GM19467 (cell line): ENCODE data around the gene IFT57.
A peak's percentile ranks its signal among the peaks of the same experiment; 100 is the strongest.

Experiments used
- ATAC-seq: cut with Tn5 transposase; IDR thresholded peaks from one replicate; pipeline ENCODE4 v1.9.1; 2021; ENCODE audit warnings: mild to moderate bottlenecking, moderate library complexity; ENCODE audit not compliant: unreplicated experiment

Gene IFT57

DNA sequence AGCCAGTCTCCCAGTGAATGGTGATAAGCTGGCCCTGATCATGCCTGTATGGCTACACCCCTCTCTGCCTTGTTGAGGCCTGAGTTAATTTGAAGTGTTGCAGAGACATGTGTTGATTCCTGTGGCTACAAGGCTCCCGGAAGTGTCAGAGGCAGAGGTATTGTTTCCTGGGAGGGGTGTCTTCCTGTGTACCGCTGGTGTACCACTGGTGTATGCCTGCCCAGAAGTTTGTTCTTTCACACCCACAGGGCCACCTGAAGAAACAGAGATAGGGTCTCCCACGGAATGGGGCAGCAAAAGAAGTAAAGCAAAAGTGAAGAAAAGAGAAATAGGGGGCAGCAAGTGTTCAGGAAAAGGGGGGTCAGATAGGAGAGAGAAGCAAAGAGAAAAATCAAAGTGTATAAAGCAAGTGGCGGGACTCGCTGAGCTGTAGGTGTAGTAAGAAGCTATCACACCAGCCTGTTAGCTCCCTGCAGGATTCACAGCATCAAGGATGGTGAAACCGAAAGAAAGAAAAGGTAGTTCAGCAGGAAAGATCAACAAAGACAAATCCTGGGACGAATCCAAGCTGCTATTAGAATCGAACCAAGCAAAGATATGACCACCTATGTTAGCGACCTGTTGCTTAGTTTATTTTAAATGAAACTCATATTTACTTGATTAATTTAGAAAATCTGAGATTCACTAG lies 94.8 kb downstream of the IFT57 start:
- no peak for ATAC-seq

DNA sequence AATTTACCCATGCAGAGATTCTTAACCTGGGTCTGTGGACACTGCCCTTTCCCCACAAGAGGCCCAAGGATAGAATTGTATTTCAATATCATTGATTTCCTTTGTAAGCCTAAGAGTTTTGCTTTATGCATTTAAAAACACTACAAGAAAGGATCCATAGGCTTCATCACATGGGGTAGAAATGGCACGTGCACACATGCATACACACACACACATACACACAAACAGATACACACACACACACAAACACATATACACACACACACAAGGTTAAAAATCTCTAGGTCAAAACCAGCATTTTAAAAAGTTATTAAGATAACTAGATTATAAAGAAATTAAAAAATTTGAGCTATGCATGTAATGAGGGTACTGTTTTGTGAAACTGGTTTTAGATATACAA lies 95.9 kb downstream of the IFT57 start:
- ATAC-seq = no peak

DNA sequence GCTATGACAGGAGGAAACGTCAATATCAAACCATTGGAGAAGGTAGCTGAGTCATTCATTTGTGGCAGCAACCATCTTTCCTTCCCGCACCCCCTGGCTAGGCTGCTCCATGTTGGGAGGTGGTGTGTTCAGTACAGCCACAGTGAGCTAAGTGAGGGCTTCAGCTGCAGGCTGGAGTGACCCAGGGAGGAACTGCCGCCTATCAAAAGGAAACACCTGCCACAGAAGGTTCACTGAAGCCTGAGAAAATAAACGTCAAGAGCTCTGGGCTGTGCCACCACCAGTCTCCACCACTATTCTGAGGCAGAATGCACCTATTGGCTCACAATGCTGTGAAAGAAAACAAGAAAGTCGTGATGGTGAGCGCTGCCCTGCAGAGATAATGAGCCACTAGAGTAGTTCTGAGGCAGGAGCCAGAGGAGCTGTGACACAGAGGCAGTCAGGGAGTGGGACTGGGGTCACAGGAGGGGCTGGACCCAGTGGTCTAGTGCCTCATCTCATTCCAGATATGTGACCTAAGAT lies 96.6 kb downstream of the IFT57 start:
- peak; percentile 56 for ATAC-seq

DNA sequence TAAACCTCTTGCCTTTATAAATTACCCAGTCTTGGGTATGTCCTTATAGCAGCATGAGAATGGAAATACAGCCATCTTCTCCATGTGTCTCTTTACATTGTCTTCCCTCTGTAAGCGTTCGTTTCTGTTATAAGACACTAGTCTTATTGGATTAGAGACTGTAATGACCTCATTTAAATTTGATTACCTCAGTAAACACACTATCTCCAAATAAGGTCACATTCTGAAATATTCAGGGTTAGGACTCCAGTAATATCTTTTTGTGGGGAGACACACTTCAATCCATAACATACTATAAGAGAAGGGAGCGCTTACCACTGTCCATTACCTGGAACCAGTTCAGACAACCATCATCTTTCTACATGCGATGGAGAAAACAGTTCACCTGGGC lies 97.1 kb downstream of the IFT57 start:
- no peak for ATAC-seq

DNA sequence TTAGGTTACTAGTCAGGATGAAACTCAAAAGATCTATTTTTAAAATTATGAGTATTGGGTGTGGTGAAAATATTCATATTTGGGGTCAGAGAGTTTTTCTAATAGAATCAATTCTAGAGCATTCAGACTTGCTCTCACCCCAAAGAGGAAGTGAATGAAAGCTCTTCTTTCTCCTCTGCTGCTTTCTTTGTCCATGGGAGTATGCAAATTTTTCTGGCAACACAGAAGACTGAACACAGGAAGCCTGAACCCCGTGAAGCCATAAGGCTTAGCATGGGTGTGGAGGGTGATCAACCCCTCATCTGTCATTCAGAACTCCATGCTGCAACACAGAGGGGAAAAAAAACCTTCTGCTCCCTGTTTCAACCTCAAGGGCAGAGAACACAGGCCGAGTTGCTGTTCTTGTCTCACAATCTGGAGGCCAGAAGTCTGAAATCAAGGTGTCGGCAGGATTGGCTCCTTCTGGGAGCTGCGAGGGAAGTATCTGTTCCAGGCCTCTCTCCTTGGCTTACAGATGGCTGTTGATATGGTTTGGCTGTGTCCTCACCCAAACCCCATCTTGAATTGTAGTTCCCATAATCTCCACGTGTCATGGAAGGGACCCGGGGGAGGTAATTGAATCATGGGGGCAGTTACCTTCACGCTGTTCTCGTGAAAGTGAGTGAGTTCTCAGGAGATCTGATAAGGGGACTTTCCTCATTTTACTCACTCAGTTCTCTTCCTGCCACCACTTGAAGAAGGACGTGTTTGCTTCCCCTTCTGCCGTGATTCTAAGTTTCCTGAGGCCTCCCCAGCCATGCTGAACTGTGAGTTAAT lies 97.7 kb downstream of the IFT57 start:
- ATAC-seq = peak; percentile 82

DNA sequence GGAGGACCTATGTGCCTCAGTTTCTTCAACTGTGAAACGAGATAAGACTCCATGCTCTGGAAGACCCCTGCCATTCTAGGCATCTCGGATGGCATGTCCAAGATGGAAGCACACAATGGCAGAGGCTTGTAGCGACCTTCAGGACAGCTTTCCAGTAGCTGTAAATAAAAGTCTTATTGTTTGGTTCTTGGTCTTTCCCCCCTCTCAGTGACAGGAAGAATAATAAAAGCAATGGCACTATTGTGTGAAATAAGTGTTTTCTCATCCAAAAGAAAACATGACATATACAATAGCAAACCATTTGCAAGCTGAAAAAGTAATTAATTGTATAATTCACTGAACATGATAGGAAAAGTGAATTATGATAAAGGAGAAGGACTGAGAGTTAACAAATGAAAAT lies 98.9 kb downstream of the IFT57 start:
- ATAC-seq = no peak

DNA sequence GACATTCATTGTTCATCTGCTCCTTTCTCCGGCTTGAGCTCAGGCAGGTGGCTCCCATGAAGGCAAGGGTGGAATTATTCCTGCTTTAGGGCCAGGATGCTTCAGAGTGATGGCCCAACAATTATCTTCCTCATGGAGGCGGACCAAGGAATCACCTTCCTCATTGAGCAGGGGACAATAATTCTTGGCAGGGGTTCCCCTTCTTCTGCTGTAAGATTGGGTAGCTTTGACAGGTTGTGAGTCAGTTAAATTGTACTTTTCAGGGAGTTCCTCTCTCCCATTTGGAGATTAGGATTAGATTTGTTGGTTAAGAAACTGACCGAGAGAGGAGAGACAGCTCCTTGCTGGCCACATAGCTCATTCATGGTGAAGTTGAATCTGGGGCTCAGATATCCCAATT lies 99.9 kb downstream of the IFT57 start:
- ATAC-seq = no peak

DNA sequence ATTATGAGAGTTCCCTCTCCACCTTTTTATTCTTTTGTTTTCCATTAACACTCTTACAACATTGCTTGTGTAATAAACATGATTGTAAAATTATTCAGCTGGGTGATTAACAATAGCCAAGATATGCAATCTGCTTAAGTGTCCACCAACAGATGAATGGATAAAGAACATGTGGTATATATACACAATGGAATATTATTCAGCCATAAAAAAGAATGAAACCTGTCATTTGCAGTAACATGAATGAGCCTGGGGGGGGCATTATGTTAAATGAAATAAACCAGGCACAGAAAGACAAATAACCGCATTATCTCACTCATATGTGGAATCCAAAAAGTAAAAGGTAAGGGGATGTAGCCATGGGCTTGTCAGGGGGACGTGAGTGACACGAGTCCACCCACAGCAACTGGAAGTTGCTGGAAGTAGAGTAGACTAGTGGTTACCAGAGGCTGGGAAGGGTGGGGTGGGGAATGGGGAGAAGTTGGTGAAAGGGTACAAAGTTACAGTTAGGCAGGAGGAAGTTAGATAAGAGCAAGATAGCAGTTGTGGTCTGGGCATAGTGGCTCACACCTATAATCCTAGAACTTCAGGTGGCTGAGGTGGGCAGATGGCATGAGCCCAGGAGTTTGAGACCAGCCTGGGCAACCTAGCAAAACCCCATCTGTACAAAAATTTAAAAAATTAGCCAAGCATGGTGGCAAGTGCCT lies 102.7 kb downstream of the IFT57 start:
- no peak for ATAC-seq

DNA sequence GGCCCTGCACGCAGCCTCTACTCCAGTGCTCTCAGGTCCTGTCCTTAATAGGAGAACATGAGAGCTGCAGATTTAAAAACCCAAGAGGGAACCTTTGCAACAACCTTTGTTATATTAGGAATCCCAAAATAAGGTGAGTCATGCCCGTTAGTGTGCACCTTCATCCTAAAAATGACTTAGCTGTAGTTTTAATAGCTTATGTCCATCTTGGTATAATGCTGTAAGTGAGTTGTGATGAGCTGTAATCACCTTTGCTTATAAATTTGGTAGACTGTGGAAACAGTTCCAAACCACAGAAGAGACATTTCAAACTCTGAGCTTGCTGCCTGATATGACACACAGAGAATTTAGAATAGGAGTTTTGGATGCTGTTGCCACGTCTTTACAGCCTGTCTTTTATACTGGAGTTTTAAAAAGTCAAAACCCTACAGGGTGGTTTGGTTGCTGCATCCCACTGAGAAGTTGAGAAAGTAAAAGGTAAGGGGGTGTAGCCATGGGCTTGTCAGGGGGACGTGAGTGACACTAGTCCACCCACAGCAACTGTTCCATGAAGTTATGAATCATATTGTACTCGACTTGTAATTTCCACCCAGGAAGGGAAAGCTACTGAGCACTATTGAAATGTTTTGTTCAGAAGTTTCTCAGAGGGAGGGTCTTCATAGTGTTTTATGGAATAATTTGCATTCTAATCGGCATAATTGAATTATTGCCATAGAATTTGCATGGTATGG lies 104.0 kb downstream of the IFT57 start:
- ATAC-seq = no peak

DNA sequence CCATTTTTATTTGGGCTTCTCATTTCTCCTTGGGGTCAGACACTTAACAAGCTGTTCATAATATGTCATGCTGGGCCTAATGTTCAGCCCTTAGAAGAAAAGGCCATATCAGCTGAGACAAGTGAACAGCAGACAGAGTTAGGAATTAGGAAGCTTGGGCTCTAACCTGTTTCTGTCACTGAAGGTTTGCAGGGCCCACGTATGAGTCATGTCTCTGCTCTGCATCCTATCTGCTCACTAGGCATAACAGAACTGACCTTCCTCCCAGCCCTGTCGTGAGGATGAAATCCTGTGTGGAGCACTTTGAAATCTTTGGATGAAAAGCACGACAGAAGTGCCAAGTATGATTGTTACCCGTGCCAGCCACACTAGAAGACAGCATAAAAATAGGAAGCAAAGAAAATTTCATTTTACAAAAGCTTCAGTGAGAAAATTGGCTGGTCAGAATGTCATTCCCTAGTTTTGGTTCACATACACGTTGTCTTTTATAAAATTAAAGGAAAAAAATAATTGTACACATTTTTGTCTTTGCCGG lies 104.9 kb downstream of the IFT57 start:
- ATAC-seq = no peak

DNA sequence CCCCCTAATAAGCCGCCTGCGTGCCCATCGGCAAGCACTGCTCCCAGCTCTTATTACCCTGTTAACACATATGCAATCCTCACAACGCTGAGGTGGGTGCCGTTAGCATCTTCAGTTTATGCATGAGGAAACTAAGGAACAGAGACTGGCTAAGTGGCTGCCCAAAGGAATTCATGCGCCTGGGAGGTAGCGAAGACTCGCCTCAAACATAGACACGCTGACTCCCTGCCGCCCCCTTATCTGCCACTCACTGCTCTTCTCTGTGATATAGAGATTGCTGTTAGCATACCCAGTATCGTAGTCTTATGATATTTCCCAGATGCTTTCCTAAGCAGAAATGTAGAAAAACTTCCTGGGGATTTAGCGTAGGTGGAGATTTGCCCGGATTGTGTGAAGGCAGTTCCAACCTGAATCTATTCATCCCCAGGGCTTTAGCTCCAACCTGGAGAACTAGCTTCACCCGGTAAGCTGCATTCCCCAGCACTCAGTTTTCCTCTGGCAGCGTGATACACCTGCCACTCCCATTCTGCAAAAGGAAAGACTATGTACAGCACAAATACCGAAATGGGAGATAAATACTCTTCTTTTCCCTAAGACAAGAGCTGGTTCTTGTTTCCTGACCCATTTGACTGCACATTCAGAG lies 107.7 kb downstream of the IFT57 start:
- no peak for ATAC-seq

DNA sequence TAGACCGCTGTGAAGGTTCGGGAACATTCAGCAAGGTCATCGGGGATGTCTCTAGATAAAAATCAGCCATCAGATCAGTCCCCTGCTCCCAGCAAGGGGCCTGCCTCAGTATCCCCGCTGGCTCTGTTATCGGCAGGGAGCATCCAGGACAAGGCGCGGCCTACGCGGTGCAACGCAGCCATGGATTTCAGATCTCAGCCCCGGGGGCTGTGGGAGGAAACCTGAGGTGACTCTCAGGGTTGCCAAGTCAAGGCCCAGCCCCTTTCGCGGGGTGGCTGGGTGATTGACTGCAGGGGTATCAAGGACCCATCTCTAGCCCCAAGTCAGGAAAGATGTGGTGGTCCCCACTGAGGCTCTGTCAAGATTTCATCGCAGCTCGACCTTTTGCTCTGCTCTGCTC lies 108.2 kb downstream of the IFT57 start:
- no peak for ATAC-seq

DNA sequence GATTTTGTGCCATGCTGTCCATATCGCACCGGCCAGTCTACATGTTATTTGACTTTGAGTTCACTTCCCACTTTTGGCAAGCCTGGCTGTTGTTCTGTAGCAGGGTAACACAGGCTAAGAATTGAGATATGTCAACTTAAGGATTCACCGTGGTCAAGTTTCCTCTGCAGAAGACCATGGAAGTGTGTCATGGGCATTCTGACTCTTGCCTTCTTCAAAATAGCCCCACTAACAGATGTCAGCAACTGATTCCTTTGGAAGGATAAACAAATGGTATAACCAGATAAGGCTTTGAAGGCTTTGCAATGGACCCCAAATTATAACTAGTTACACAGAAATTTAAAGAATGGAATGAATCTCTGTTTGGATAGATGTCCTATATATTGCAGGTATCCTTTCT lies 111.3 kb downstream of the IFT57 start:
- no peak for ATAC-seq
